Renal pelvis (tissue), 12 donors: ENCODE measurements around the gene REEP3. TPM values are rescaled to one million over a fixed set of nuclear protein-coding genes. Genes with fewer than 3 reads are reported as not detected.
"Not testable (repeated sequence)": the region's sequence is repeated elsewhere in the genome, so short reads cannot be mapped to it uniquely, and the experiment has no call there.

Experiments
- DNase-seq: peaks from one replicate; pipeline ENCODE4 v3.0.0-alpha.2; 2013
- long read RNA-seq, 16 experiments: transcript quantifications; one replicate each; lab custom pipeline, GENCODE V29; 2026
- polyA plus RNA-seq, 3 donors: library from polyadenylated mRNA; unstranded; fragments of 120-200 nt; gene quantifications; one replicate each; pipeline ENCODE4 v1.2.1, GENCODE V29; 2013; ENCODE audit not compliant: insufficient read length in 3 of 3

REEP3 gene, protein sequence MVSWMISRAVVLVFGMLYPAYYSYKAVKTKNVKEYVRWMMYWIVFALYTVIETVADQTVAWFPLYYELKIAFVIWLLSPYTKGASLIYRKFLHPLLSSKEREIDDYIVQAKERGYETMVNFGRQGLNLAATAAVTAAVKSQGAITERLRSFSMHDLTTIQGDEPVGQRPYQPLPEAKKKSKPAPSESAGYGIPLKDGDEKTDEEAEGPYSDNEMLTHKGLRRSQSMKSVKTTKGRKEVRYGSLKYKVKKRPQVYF
- polyA plus RNA-seq = 10 to 100 TPM; 26.3 to 30.6 (median 26.5) TPM
- long read RNA-seq, donor 1, full-length matches to known transcripts = 10 of 10 reads
- long read RNA-seq, donor 1, partial matches to known transcripts = 0 of 10 reads
- long read RNA-seq, donor 1, other reads (novel, unspliced or antisense) = 0 of 10 reads
- long read RNA-seq, donor 2, full-length matches to known transcripts = 12 of 12 reads
- long read RNA-seq, donor 2, partial matches to known transcripts = 0 of 12 reads
- long read RNA-seq, donor 2, other reads (novel, unspliced or antisense) = 0 of 12 reads
- long read RNA-seq, donor 3, full-length matches to known transcripts = 11 of 11 reads
- long read RNA-seq, donor 3, partial matches to known transcripts = 0 of 11 reads
- long read RNA-seq, donor 3, other reads (novel, unspliced or antisense) = 0 of 11 reads
- long read RNA-seq, donor 4, full-length matches to known transcripts = 10 of 10 reads
- long read RNA-seq, donor 4, partial matches to known transcripts = 0 of 10 reads
- long read RNA-seq, donor 4, other reads (novel, unspliced or antisense) = 0 of 10 reads
- long read RNA-seq, donor 5, full-length matches to known transcripts = 6 of 6 reads
- long read RNA-seq, donor 5, partial matches to known transcripts = 0 of 6 reads
- long read RNA-seq, donor 5, other reads (novel, unspliced or antisense) = 0 of 6 reads
- long read RNA-seq, donor 6, full-length matches to known transcripts = 10 of 10 reads
- long read RNA-seq, donor 6, partial matches to known transcripts = 0 of 10 reads
- long read RNA-seq, donor 6, other reads (novel, unspliced or antisense) = 0 of 10 reads
- long read RNA-seq, donor 7, full-length matches to known transcripts = 16 of 16 reads
- long read RNA-seq, donor 7, partial matches to known transcripts = 0 of 16 reads
- long read RNA-seq, donor 7, other reads (novel, unspliced or antisense) = 0 of 16 reads
- long read RNA-seq, donor 8, full-length matches to known transcripts = 9 of 9 reads
- long read RNA-seq, donor 8, partial matches to known transcripts = 0 of 9 reads
- long read RNA-seq, donor 8, other reads (novel, unspliced or antisense) = 0 of 9 reads
- long read RNA-seq, donor 9, full-length matches to known transcripts = 7 of 12 reads
- long read RNA-seq, donor 9, partial matches to known transcripts = 5 of 12 reads
- long read RNA-seq, donor 9, other reads (novel, unspliced or antisense) = 0 of 12 reads
- long read RNA-seq, donor 10, full-length matches to known transcripts = 7 of 12 reads
- long read RNA-seq, donor 10, partial matches to known transcripts = 5 of 12 reads
- long read RNA-seq, donor 10, other reads (novel, unspliced or antisense) = 0 of 12 reads
- long read RNA-seq, donor 11, full-length matches to known transcripts = 3 of 3 reads
- long read RNA-seq, donor 11, partial matches to known transcripts = 0 of 3 reads
- long read RNA-seq, donor 11, other reads (novel, unspliced or antisense) = 0 of 3 reads
- long read RNA-seq, donor 12, full-length matches to known transcripts = 10 of 10 reads
- long read RNA-seq, donor 12, partial matches to known transcripts = 0 of 10 reads
- long read RNA-seq, donor 12, other reads (novel, unspliced or antisense) = 0 of 10 reads
- long read RNA-seq, donor 13, full-length matches to known transcripts = 6 of 15 reads
- long read RNA-seq, donor 13, partial matches to known transcripts = 9 of 15 reads
- long read RNA-seq, donor 13, other reads (novel, unspliced or antisense) = 0 of 15 reads
- long read RNA-seq, donor 14 = 0 reads
- long read RNA-seq, donor 15, full-length matches to known transcripts = 13 of 22 reads
- long read RNA-seq, donor 15, partial matches to known transcripts = 9 of 22 reads
- long read RNA-seq, donor 15, other reads (novel, unspliced or antisense) = 0 of 22 reads
- long read RNA-seq, donor 16, full-length matches to known transcripts = 6 of 6 reads
- long read RNA-seq, donor 16, partial matches to known transcripts = 0 of 6 reads
- long read RNA-seq, donor 16, other reads (novel, unspliced or antisense) = 0 of 6 reads

DNA sequence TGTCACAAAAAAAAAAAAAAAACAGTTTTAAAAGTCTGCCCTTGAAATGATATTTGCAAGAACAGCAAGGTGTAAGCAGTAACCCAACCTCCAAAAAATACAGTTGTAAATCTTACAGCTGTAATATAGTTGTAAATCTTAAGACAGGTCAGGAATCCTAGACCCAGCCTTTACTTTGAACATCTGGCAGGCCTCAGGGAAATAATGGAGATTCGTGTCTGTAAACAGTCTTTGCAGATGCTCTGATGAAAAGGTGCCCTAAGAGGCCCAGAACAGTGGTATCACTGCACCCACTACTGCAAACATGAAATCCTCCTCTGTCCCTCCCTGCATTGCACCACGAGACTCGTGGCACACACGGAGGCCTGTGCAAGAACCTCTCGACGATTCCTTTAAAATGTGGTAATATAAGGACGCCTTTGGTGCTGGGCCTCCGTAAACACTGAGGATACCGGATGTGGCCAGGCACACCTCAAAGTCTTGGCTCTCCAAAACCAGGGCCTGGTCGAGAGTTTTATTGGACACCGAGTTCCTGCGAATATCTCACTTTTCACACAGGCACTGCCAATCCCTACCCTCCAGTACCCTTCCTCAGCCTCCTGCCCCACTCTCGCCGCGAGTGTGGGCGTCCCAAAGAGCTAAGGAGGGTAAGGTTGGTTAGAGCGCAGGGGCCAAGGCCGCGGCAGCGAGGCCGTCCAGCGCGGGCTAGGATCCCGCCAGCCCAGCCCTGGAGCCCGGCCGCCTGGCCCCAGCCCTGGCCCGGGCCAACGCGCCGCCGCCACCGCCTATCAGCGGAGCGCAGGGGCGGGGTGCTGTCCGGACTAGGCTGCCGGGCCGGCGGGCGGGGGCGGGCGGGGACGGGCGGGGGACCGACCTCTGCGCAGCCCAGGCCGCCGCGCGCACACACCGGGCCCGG lies at the start of gene REEP3:
TSS of gene REEP3 (plus strand) at position 902 of the 916 bp plus-strand sequence. CDS start 145 bp downstream, outside the sequence.
- peak; percentile 61 for DNase-seq

DNA sequence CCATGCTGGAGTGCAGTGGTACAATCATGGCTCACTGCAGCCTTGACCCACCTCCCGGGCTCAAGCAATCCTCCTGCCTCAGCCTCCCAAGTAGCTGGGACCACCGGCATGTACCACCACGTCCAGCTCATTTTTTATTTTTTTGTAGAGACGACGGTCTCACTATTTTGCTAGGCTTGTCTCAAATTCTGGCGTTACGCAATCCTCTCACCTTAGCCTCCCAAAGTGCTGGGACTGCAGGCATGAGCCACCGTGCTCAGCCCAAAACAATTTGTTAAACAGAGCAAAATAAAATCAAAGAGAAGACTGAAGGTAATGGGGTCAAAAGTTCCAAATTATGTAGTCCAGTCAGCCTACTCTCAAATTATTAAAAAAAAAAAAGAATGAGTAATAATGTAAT lies 46.7 kb upstream of the REEP3 start:
- no peak for DNase-seq

DNA sequence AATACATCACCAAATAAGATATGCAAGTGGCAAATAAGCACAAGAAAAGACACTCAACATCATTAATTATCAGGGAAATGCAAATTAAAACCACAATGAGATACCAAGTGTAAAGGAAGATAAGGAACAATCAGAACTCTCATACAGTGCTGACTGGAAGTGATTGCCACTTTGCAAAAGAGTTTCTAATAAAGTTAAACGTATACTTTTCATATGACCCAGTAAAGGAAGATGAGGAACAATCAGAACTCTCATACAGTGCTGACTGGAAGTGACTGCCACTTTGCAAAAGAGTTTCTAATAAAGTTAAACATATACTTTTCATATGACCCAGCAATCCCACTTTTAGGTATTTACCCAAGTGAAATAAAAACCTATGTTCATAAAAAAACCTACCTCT lies 43.3 kb upstream of the REEP3 start:
- DNase-seq = no peak

GRCh38 chr10:63478564-63478963 lies 42.6 kb upstream of the REEP3 start:
- no peak for DNase-seq

- DNase-seq = no peak
Observed at GRCh38 chr10:63480237-63480636, 41.0 kb upstream of the REEP3 start.

- DNase-seq = no peak
Observed at GRCh38 chr10:63481815-63482421, 39.3 kb upstream of the REEP3 start.

- DNase-seq = no peak
Observed at GRCh38 chr10:63483983-63484382, 37.2 kb upstream of the REEP3 start.

GRCh38 chr10:63487990-63488389 lies 33.2 kb upstream of the REEP3 start:
- no peak for DNase-seq

- no peak for DNase-seq
Observed at GRCh38 chr10:63489838-63490237, 31.4 kb upstream of the REEP3 start.

- peak; percentile 41 for DNase-seq
Observed at GRCh38 chr10:63491588-63492316, 29.4 kb upstream of the REEP3 start.

GRCh38 chr10:63492317-63492690 lies 28.9 kb upstream of the REEP3 start:
- DNase-seq = not testable (repeated sequence)

- no peak for DNase-seq
Observed at GRCh38 chr10:63493004-63493403, 28.2 kb upstream of the REEP3 start.

GRCh38 chr10:63494951-63495350 lies 26.2 kb upstream of the REEP3 start:
- no peak for DNase-seq

GRCh38 chr10:63496561-63496960 lies 24.6 kb upstream of the REEP3 start:
- DNase-seq = no peak

GRCh38 chr10:63497321-63497720 lies 23.9 kb upstream of the REEP3 start:
- DNase-seq = no peak

DNA sequence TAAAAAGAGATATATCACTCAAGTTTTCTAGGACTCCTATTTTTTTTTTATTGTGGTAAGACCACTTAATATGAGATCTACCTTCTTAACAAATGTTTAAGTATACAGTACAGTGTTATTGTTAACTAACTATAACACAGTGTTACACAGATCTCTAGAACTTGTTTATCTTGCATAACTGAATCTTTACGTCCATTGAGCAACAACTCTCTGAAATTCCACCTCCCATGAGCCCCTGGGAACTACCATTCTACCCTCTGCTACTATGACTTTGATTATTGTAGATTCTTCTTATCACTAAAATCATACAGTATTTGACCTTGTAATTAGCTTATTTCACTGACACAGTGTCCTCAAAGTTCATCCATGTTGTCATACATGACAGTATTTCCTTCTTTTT lies 22.5 kb upstream of the REEP3 start:
- no peak for DNase-seq

DNA sequence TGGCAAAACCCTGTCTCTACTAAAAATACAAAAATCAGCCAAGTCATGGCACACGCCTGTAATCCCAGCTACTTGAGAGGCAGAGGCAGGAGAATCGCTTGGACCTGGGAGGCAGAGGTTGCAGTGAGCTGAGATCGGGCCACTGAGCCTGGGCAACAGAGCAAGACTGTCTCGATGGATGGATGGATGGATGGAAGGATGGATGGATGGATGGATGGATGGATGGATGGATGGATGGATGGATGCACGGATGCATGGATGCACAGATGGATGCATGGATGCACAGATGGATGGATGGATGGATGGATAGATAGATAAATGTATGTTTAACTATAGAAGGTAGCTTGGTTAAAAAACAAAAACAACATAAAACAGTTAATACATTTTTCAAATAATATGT lies 20.6 kb upstream of the REEP3 start:
- not testable (repeated sequence) for DNase-seq
